Measurements from ENCODE around the gene PF4V1. TPM values are rescaled to one million over a fixed set of nuclear protein-coding genes. Genes with fewer than 3 reads are reported as not detected.

PF4V1 gene
- total RNA-seq, 2 experiments from 2014 or later = not detected

DNA sequence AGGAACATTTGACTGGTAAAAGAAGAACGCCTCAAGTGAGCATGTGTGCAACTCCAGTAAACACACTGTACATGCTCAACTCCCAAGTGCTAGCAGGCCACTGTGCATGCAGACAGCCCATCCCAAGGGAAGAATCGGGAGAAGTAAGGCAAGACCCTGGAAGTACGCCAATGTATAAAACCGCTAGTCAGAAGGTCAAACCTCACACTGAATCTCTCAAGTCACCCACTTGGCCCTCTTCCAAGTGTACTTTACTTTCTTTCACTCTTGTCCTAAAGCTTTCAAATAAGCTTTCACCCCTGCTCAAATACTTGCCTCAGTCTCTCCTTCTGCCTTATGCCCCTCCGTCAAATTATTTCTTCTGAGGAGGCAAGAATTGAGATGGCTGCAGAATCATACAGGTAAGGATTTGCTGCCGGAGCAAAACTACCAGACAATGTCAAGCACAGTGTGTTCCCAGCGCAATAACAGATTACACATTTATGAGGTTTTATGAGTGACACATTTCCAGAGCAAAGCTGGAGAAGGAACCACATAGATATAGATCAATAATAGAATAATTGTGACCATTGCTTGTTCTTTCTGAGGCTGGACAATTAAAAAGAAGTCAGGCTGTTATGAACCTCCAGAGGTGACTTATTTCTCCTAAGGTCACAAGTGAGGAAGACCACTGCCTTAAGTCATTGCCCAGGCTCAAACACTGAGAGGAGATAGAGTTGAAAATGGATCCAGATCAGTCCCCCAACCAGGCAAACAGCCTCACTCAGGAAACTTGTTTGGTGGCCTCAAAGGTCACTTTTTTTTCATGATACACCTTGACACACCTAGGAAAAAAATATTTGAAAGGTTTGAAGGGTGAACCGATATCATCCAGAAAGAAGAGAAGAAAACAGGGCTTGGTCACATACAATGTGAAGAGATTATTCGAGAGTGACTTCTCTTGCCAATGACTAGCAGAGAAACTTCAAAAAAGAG, 42.4 kb downstream of the PF4V1 start:
- Histone ChIP-seq H2AFZ (ENCODE audit: low read length) (no peak overlapping the region), H3K9me2 (ENCODE audit: insufficient read depth, low read length) (no peaks in the 10 kb centered on the region), H3K27ac (ENCODE audit: low read depth, low read length, poor library complexity, severe bottlenecking) (no peak overlapping the region), H3K79me2 (ENCODE audit: insufficient read depth, low read depth, low read length) (no peaks in the 10 kb centered on the region), H4K20me1 (ENCODE audit: insufficient read depth, low read length) (no peaks in the 10 kb centered on the region), H3K36me3 (ENCODE audit: insufficient read depth, low read length) (no peaks in the 10 kb centered on the region), H3K4me2 (ENCODE audit: low read length) (no peak overlapping the region), H3K4me3 (ENCODE audit: low read depth, low read length, poor library complexity, severe bottlenecking) (no peak overlapping the region), H3K4me1 (ENCODE audit: insufficient read depth, low read length, poor library complexity, severe bottlenecking) (no peaks in the 10 kb centered on the region), H3K9me3 (ENCODE audit: low read length) (no peaks in the 10 kb centered on the region)
- no peak for TF ChIP-seq EZH2phosphoT487 (IDR thresholded peaks at IDR 0.05; ENCODE audit: borderline replicate concordance, low read depth, low read length)
- TF ChIP-seq, protein P1, sequence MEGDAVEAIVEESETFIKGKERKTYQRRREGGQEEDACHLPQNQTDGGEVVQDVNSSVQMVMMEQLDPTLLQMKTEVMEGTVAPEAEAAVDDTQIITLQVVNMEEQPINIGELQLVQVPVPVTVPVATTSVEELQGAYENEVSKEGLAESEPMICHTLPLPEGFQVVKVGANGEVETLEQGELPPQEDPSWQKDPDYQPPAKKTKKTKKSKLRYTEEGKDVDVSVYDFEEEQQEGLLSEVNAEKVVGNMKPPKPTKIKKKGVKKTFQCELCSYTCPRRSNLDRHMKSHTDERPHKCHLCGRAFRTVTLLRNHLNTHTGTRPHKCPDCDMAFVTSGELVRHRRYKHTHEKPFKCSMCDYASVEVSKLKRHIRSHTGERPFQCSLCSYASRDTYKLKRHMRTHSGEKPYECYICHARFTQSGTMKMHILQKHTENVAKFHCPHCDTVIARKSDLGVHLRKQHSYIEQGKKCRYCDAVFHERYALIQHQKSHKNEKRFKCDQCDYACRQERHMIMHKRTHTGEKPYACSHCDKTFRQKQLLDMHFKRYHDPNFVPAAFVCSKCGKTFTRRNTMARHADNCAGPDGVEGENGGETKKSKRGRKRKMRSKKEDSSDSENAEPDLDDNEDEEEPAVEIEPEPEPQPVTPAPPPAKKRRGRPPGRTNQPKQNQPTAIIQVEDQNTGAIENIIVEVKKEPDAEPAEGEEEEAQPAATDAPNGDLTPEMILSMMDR (conservative IDR thresholded peaks at IDR 0.05; ENCODE audit: low read length) = no peak
- no TSS peak for BruUV-seq (replicated peaks)
- DNase-seq (ENCODE audit: low spot score) = no peak
- intact Hi-C loops (cut with micrococcal nuclease; ENCODE audit: unreplicated experiment) = no loop called here
- ChIA-PET POLR2A (no interaction called here), CTCF (ENCODE audit: unreplicated experiment) (no interaction called here)

DNA sequence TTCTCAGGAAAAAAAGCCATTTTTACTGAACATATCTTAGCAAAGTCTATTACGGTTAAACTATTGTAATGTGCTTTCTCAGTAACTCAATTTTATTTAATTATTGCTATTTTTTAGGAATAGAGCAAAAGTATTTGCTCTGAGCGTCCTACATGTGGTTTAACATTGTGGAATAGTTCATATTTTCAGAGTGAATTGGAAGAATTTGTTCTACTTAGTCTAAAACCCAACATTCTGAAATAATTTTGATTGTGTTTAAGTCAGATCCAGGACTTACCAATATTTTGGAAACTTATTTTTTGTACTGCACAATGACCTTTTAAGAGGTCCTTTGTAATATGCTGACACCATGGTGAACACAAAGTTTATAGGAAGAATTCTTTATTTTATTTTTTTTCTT, 43.3 kb downstream of the PF4V1 start:
- ChIA-PET POLR2A (interaction anchor here (0.6 to 0.7 kb wide), 2 partner anchors 19 to 31 kb away, joined by 3 read pairs; no protein-coding TSS in a partner anchor), CTCF (ENCODE audit: unreplicated experiment) (no interaction called here)
- no peaks in the 10 kb centered on the region for H3K36me3 ChIP-seq (ENCODE audit: insufficient read depth, low read length)
- H4K20me1 ChIP-seq (ENCODE audit: insufficient read depth, low read length) = no peaks in the 10 kb centered on the region
- no peak overlapping the region for H3K27ac ChIP-seq (ENCODE audit: low read depth, low read length, poor library complexity, severe bottlenecking)
- DNase-seq (ENCODE audit: low spot score) = no peak
- TF ChIP-seq, protein P1 (conservative IDR thresholded peaks at IDR 0.05; ENCODE audit: low read length) = no peak
- no peak overlapping the region for H3K4me2 ChIP-seq (ENCODE audit: low read length)
- intact Hi-C loops (cut with micrococcal nuclease; ENCODE audit: unreplicated experiment) = no loop called here
- no peaks in the 10 kb centered on the region for H3K4me1 ChIP-seq (ENCODE audit: insufficient read depth, low read length, poor library complexity, severe bottlenecking)
- no peaks in the 10 kb centered on the region for H3K9me2 ChIP-seq (ENCODE audit: insufficient read depth, low read length)
- no TSS peak for BruUV-seq (replicated peaks)
- no peaks in the 10 kb centered on the region for H3K9me3 ChIP-seq (ENCODE audit: low read length)
- H3K4me3 ChIP-seq (ENCODE audit: low read depth, low read length, poor library complexity, severe bottlenecking) = no peak overlapping the region
- H3K79me2 ChIP-seq (ENCODE audit: insufficient read depth, low read depth, low read length) = no peaks in the 10 kb centered on the region
- no peak overlapping the region for H2AFZ ChIP-seq (ENCODE audit: low read length)

All from OCI-LY7 (cell line).